HuH-7 (cell line): ENCODE results near the gene SNIP1.
"Not testable (repeated sequence)": the region's sequence is repeated elsewhere in the genome, so short reads cannot be mapped to it uniquely, and the experiment has no call there.

Experiments
- DNase-seq: peaks from one replicate; pipeline ENCODE4 v3.0.0; 2011; ENCODE audit warnings: low spot score

SNIP1 gene

GRCh38 chr1:37513795-37514349, 40.2 kb downstream of the SNIP1 start:
- DNase-seq, result peak; percentile 43

GRCh38 chr1:37509181-37509580, 44.9 kb downstream of the SNIP1 start:
- DNase-seq, result peak; percentile 40

DNA sequence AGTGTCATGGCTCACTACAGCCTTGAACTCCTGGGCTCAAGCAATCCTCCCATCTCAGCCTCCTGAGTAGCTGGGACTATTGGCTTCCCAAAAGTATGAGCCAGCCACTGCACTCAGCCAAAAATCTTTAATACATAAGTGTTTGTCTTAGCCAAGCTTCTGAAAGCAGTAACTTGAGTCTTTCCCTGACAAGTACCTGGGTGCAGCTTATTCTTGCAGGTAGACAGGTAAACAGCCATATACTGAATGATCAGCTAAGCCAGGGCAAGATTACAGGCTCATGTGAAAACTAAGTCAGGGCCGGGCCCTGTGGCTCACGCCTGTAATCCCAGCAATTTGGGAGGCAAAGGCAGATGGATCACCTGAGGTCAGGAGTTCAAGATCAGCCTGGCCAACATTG, 47.4 kb downstream of the SNIP1 start:
- DNase-seq, result no peak

GRCh38 chr1:37502791-37503190, 51.3 kb downstream of the SNIP1 start:
- DNase-seq, result not testable (repeated sequence)

GRCh38 chr1:37502104-37502503, 52.0 kb downstream of the SNIP1 start:
- no peak for DNase-seq

GRCh38 chr1:37501661-37502060, 52.4 kb downstream of the SNIP1 start:
- no peak for DNase-seq

DNA sequence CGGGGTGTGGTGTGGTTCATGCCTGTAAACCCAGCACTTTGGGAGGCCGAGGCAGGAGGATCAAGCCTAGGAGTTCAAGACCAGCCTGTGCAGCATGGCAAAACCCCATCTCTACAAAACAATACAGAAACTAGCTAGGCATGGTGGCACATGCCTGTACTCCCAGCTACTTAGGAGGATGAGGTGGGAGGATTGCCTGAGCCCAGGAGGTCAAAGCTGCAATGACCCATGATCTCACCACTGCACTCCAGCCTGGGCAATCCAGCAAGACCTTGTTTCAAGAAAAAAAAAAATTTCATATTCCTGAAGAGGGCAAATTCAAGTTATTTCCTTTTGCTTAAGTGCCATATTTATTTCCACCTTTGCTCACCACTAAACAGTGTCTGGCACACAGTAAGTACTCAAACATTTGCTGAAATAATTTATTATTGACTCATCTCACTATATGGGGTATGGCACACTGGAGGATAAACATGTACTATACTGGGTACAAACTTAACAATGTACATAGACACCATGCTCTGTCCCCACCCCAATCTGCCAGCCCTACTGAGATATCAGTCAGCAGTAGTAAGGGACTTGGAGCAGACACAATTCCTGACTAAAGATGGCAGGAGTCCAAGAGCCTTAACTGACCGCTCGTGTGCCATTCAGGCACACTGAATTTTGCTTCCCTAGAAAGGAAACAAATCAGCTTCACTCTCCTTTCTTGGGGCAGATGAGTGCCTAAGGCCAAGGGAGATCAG, 55.0 kb downstream of the SNIP1 start:
- no peak for DNase-seq

DNA sequence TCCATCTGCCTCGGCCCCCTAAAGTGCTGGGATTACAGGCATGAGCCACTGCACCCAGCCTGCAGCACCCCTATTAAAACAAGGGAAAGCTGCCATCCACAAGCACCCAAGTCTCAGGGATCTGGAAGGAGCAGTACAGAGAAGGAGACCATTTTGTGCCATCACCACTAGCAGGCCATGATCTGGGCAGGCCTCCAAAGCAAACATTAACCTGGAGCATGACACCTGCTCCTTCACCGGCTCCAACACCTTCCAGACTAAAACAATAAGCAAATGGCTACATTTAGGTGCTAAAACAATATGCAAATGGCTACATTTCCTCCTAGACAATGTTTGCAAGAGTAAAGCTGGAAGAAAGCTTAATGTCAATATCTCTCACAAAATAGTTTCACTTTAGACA, 56.3 kb downstream of the SNIP1 start:
- DNase-seq, result no peak

- DNase-seq, result no peak
These were observed 58.2 kb downstream of the SNIP1 start for GRCh38 chr1:37495875-37496274.

DNA sequence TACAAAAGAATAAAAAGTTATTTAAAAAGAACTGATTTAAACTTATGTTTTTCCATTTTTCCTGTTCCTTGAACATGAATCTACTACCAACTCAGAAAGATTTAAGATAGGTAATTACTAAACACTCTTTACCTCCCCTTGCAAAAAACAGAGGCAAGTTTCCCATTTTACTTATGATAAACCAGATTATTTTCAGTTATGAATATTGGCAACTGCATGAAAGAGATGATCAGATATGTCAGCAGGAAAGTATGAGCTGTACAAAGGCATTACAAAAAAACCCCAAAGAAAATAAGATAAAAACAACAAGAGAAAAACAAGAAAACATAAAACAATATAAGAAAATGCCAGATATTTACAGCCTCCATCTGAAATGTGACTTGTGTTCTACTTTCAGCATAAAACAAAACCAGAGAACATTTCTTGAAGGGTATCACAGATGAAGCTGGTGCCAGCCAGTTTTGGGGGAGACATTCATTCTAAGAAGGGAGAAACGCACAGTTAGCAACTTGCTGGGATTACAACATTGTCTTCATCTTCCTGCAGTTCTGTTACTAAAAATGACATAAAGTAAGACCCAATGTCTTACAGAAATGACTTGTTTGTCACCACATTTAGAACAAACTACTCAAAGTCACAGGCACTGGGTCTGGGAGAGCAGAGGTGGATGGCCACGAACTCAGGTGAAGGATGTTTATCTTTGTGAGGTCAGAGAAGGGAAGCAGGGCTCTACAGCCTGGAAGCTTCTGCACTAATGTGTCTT, 60.6 kb downstream of the SNIP1 start:
- DNase-seq, result no peak

DNA sequence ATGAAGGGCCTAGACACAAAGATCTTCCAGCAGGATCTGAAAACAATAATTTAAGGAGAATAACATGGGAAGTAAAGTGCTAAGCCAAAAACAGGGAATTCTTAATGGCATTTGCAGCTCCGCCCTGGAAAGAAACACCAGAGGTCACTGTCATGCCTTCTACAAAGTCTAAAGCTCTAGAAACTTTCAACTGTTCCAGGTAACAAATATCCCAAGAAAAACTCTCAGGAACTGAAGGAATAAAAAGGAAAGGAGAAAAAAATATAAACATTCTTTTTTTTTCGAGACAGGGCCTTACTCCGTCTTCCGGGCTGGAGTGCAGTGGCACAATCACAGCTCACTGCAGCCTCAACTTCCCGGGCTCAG, 66.5 kb downstream of the SNIP1 start:
- DNase-seq, result no peak

- DNase-seq, result peak; percentile 73
These were observed 67.1 kb downstream of the SNIP1 start for GRCh38 chr1:37486680-37487618.

- no peak for DNase-seq
These were observed 68.0 kb downstream of the SNIP1 start for GRCh38 chr1:37485902-37486679.
